AG04449 (cell line): Measurements from ENCODE around the gene ATP6V1A.

Experiments
- CTCF ChIA-PET: fragments of 350-600 bp; formaldehyde crosslinking; extraction: SDS; loops from one replicate; lab custom pipeline; 2021; ENCODE audit warnings: antibody characterized with exemption; lab: Yijun Ruan, JAX
- POLR2A ChIA-PET: fragments of 400-600, 350-600 bp; formaldehyde crosslinking; extraction: SDS; loops from one replicate; lab custom pipeline; 2020; ENCODE audit warnings: antibody characterized with exemption, inconsistent platforms; lab: Yijun Ruan, JAX
- DNase-seq: peaks from one replicate; pipeline ENCODE4 v3.0.0-alpha.2; 2010; ENCODE audit warnings: low read depth, low spot score
- H3K4me3 ChIP-seq: 2 replicates; pipeline ENCODE4 v1.5.1; 2011; ENCODE audit warnings: low read depth, mild to moderate bottlenecking, control low read depth, low read length
- TF ChIP-seq, protein P1 (sequence below): IDR thresholded peaks from one replicate; pipeline ENCODE4 v1.5.1; 2011; ENCODE audit warnings: mild to moderate bottlenecking, moderate library complexity, low read length, control low read depth, inconsistent platforms; ENCODE audit not compliant: insufficient read depth; ENCODE audit errors: missing control alignments

Gene ATP6V1A

DNA sequence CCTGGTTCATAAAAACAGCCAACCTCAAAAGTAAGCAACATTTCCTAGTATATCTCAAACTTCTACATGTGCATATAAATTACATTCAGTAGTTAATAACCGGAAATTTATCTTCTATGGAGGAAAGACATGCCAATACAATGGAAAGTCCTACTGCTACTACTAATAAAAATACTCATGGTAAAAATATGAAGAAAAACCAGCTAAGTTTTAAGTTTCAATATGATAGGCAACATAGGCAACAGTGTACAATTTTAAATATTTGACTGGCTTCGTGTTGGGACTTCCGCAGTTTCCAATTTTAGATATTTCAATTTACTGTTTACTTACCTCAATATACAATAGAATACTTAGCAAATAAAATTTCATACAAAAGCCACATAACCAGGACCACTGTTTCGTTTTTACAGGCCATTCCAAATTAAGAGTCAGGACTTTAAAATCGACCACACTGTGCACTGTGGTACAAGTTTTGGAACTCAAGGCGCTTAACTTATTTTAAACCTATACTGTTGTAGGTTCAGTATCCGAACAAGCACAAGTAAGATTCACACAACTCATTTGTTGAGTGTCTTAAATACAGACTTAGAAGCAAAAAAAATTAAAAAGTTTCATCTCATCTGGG, 3.7 kb upstream of the ATP6V1A start:
- no peak overlapping the region for H3K4me3 ChIP-seq
- POLR2A ChIA-PET, result interaction anchor here (0.6 kb wide), 1 partner anchor 22 kb away, joined by 4 read pairs; no protein-coding TSS in a partner anchor
- CTCF ChIA-PET, result interaction anchor here (1.4 to 4.2 kb wide), 6 partner anchors 8 to 249 kb away, joined by 3 to 54 read pairs (median 6); partner anchors contain the start of gene GRAMD1C
- TF ChIP-seq, protein P1, sequence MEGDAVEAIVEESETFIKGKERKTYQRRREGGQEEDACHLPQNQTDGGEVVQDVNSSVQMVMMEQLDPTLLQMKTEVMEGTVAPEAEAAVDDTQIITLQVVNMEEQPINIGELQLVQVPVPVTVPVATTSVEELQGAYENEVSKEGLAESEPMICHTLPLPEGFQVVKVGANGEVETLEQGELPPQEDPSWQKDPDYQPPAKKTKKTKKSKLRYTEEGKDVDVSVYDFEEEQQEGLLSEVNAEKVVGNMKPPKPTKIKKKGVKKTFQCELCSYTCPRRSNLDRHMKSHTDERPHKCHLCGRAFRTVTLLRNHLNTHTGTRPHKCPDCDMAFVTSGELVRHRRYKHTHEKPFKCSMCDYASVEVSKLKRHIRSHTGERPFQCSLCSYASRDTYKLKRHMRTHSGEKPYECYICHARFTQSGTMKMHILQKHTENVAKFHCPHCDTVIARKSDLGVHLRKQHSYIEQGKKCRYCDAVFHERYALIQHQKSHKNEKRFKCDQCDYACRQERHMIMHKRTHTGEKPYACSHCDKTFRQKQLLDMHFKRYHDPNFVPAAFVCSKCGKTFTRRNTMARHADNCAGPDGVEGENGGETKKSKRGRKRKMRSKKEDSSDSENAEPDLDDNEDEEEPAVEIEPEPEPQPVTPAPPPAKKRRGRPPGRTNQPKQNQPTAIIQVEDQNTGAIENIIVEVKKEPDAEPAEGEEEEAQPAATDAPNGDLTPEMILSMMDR, result no peak
- no peak for DNase-seq

DNA sequence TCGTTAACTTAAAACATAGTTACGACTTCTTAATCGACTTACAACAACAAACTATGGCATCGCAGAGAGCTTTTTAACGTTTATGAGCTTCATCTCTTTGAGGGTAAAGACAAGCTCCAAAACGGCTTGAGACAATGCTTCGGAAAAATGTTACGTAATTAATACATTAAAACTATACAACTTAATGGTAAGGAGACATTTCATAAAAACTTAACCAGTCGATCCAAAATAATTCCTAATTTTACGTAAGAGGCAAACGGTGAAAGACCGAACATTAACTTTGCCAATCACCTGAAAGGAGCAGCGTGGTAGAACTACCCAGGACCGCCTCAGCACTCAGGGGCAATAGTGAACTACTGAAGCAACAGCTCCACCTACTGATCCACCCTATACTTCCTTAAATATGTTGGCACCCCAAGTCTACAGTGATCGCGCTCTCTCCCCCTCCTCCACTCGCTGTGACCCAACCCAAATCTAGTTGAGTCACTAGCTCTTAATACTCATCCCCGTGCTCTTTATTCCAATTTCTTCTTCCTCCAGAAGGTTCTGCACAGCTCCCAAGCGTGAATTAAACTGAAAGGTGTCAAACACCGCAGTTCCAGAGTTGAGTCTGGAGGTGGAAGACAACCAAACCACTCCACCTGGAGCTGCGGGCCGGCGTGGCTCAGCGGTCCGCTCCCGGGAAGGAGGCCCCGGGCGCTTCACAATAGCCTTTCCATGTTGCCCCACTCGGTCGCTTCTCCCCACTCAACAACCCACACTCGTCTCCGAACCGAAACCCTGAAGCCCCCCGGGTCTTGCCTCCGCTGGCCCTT, 1.7 kb upstream of the ATP6V1A start:
- peak overlapping the region; percentile 90 for H3K4me3 ChIP-seq
- ChIA-PET POLR2A (interaction anchor here (0.5 to 1.3 kb wide), 3 partner anchors 38 to 311 kb away, joined by 3 read pairs; partner anchors contain the start of genes CCDC191 and QTRT2), CTCF (interaction anchor here (0.8 to 4.2 kb wide), 26 partner anchors 10 to 317 kb away, joined by 3 to 54 read pairs (median 7); partner anchors contain the start of gene USF3)
- TF ChIP-seq, protein P1, result peak; percentile 73
- peak; percentile 68 for DNase-seq

DNA sequence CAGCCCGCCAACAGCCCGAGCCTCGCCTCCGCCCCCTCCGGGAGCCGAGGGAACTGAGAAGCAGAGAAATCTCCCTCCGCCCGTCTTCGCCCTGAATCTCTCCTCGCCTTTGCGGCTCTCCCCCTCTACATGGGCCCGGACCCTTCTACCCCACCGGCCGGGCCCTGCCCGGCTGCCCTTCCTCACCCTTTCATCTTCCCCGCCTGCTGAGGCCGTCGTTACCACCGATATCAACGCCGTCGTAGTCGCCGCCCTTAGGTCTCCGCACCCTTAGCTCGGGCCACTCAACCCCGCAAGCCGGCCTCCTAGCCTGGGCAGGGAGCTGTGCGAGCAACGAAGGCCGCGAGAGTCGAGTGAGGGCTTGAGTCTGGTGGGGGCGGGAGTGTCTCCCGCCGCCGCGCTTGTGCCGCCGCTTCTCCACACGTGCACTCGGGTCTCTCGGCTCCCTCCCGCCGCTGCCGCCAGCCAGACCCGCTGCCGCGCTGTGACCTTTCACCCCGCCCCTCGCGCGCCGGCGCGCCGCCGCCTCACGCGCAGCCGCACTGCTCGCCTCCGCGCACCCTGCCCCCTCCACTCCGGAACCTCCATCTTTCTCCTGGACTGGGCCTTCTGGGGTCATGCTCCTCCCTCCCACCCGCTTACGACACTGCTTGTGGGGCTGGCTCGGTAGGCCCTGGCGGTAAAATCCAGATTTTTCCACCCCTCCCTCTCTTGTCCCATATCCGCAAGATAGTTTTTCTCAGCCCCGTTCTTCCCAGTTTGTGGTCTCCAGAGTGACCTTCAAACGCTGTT, 883 bp upstream of the ATP6V1A start, which contains the start of gene NAA50:
TSS of gene NAA50 (minus strand) at position 494 of the 792 bp plus-strand sequence. CDS start at position 194, 300 bp downstream.
- H3K4me3 ChIP-seq, result peak within 1 kb of the TSS; percentile 90
- TF ChIP-seq, protein P1, result peak; percentile 48
- DNase-seq, result peak; percentile 59
- ChIA-PET POLR2A (interaction anchor here (1.3 kb wide), 1 partner anchor 37 kb away, joined by 3 read pairs; no protein-coding TSS in a partner anchor), CTCF (interaction anchor here (0.6 to 4.2 kb wide), 27 partner anchors 11 to 253 kb away, joined by 3 to 54 read pairs (median 7); partner anchors contain the start of gene USF3)

DNA sequence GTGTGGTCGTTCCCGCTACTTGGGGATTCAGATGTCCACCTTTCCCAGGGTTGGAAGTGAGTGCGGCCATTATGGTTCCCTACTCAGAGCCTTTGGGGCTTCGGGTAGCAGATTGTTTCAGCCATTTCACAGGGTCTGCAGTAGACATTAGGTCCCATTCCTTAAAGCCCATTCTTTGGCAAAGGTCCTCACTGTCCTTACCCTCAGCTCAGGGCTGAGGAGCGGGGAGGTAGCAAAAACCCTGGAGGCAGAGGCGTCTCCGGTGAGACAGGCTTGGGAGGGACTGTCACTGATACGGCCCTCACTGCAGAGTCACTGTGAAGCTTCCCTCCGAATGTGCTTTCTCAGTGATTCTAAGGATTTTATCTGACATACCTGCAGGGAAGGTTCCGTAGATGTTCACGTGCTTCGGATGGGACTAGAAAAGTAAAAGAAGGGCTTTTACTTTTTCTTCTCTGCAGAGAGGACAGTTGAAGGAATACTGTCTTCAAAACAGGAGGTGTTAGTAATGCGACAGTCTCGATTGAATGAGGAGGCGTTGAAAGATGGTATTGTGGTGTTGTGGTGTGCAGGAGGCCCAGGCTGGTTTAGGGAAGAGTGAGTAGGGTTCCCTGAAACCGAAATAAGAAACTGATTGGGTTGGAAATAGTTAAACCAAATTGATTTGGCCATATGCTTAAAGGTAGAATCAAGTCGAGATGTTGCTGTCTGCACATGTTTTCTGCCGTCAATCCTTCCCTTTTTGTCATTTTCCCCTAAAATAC, 630 bp downstream of the ATP6V1A start:
- CTCF ChIA-PET, result interaction anchor here (0.9 to 4.2 kb wide), 5 partner anchors 9 to 90 kb away, joined by 3 to 54 read pairs (median 4); no protein-coding TSS in a partner anchor
- TF ChIP-seq, protein P1, result no peak
- no peak for DNase-seq
- POLR2A ChIA-PET, result interaction anchor here (1.0 kb wide), 1 partner anchor 36 kb away, joined by 6 read pairs; no protein-coding TSS in a partner anchor
- peak overlapping the region; percentile 90 for H3K4me3 ChIP-seq

DNA sequence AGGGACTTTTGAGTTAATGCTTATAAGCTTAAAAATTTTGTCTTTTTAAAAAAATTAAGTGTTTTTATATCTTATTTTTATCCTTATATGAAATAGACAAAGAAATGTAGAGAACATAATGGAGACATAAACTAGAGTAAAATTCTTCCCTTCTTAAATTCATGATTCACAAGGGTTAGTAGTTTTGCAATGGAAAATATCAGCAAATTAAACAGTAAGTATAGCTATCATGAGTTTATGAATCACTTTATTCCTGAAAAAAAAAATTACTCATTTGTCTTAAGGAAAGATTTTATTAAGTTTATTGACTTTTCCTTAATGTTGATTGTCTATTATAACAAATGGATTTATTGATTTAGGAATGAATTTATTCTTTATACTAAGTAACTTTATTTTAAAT, 4.3 kb downstream of the ATP6V1A start:
- ChIA-PET POLR2A (no interaction called here), CTCF (interaction anchor here (1.3 to 3.3 kb wide), 2 partner anchors 38 to 87 kb away, joined by 3 to 15 read pairs; partner anchors contain the start of gene GRAMD1C)
- H3K4me3 ChIP-seq, result no peak overlapping the region
- DNase-seq, result no peak
- TF ChIP-seq, protein P1, result no peak
